ENCODE data around the gene SAP130. TPM values are rescaled to one million over a fixed set of nuclear protein-coding genes. Genes with fewer than 3 reads are reported as not detected.

The SAP130 gene
- total and polyA plus RNA-seq, 2 of the 4 experiments (the other 2 are of a cell fraction), result 6.1 to 17.1 TPM

GRCh38 chr2:128054104-128054885 lies 26.4 kb upstream of the SAP130 start:
- H2AFZ ChIP-seq (replicated peaks; ENCODE audit: low read length, poor library complexity), result no peak overlapping the region
- in situ Hi-C loops (cut with MboI; ENCODE audit: low sequenced_read_pairs), result loop anchor here (25.0 kb wide), 1 partner anchor 683 kb away; no protein-coding TSS in a partner anchor
- H3K14ac ChIP-seq (replicated peaks; ENCODE audit: low read depth, low read length), result no peak overlapping the region
- H3K27me3 ChIP-seq (ENCODE audit: control insufficient read depth, insufficient read depth, low read length), result no peaks in the 10 kb centered on the region; the same call in 1 of the 2 replicates
- H4K5ac ChIP-seq (ENCODE audit: low read depth, low read length), result no peak overlapping the region
- H3K56ac ChIP-seq (ENCODE audit: extremely low read depth, insufficient read depth, low read length), result no peak overlapping the region
- BruUV-seq (replicated peaks), result no TSS peak
- no peak overlapping the region for H2BK120ac ChIP-seq (ENCODE audit: low read depth, low read length)
- no peak overlapping the region for H2AK5ac ChIP-seq (ENCODE audit: low read depth, low read length)
- no peak overlapping the region for H4K91ac ChIP-seq (ENCODE audit: insufficient read depth, low read depth, low read length)
- H3K9me3 ChIP-seq (ENCODE audit: control insufficient read depth, insufficient read depth, low read length), result peaks cover 3% of the 10 kb centered on the region; the same call in 1 of the 2 replicates
- TF ChIP-seq USF2 (IDR thresholded peaks at IDR 0.05; ENCODE audit: low read depth, low read length) (no peak), MXI1 (IDR thresholded peaks at IDR 0.05; ENCODE audit: borderline replicate concordance, low read depth, low read length) (no peak), CTCF (conservative IDR thresholded peaks at IDR 0.05; ENCODE audit: low read depth, low read length) (no peak)
- no peak overlapping the region for H3K4me2 ChIP-seq (ENCODE audit: low read depth, low read length)
- no peak overlapping the region for H2BK15ac ChIP-seq (ENCODE audit: low read depth, low read length)
- no peak overlapping the region for H2BK5ac ChIP-seq (ENCODE audit: low read depth, low read length, poor library complexity, severe bottlenecking)
- DNase-seq (no peak), ATAC-seq (ENCODE audit: low read depth) (no peak)
- H4K20me1 ChIP-seq (ENCODE audit: insufficient read depth, low read length), result no peaks in the 10 kb centered on the region
- ChIA-PET POLR2A (ENCODE audit: unreplicated experiment) (no interaction called here), CTCF (interaction anchor here (2.8 kb wide), 1 partner anchor 9 kb away, joined by 9 read pairs; no protein-coding TSS in a partner anchor)
- H3K23ac ChIP-seq (ENCODE audit: low read depth, low read length), result no peak overlapping the region
- dilution Hi-C loops (cut with HindIII; ENCODE audit: low sequenced_read_pairs, unreplicated experiment), result no loop called here
- no peak overlapping the region for H3K9ac ChIP-seq (ENCODE audit: low read depth, low read length)
- 88% methylated on average over 3 of the region's 11 CpGs; no CpG with 5 or more reads in 1 of the 2 experiments for WGBS, 2 experiments (ENCODE audit: extremely low coverage in 2 of 2, insufficient read length in 1 of 2)
- H2BK20ac ChIP-seq (ENCODE audit: low read depth, low read length), result no peak overlapping the region
- H3K4ac ChIP-seq (ENCODE audit: low read depth, low read length), result no peak overlapping the region
- H3K79me1 ChIP-seq (ENCODE audit: low read depth in 1 of 2, low read length in 2 of 2), result no peaks in the 10 kb centered on the region
- H3K27ac ChIP-seq (ENCODE audit: insufficient read depth, low read length), result no peak overlapping the region
- H3K18ac ChIP-seq (ENCODE audit: low read depth, low read length), result no peak overlapping the region
- no peaks in the 10 kb centered on the region for H3K4me1 ChIP-seq (ENCODE audit: control insufficient read depth, insufficient read depth, low read length)
- intact Hi-C loops (cut with micrococcal nuclease), result no loop called here
- H2AK9ac ChIP-seq (replicated peaks; ENCODE audit: low read depth, low read length, poor library complexity), result no peak overlapping the region
- H3K9me1 ChIP-seq (ENCODE audit: insufficient read depth, low read length), result no peaks in the 10 kb centered on the region
- no peak overlapping the region for H3K4me3 ChIP-seq (ENCODE audit: insufficient read depth, low read depth, low read length)
- H3K36me3 ChIP-seq (ENCODE audit: control insufficient read depth, insufficient read depth, low read length), result no peaks in the 10 kb centered on the region
- no peak overlapping the region for H4K8ac ChIP-seq (ENCODE audit: low read depth in 2 of 2, low read length in 2 of 2)

Data from IMR-90 (cell line).